ENCODE results near the gene RASGEF1B. TPM values are rescaled to one million over a fixed set of nuclear protein-coding genes. Genes with fewer than 3 reads are reported as not detected.

The RASGEF1B gene
- total RNA-seq, 1 donor from 2014 or later = 2.3 TPM

GRCh38 chr4:81426770-81427289 is 44.9 kb downstream of the RASGEF1B start:
- DNase-seq (ENCODE audit: low spot score) = no peak
- no peaks in the 10 kb centered on the region for H3K9me3 Mint-ChIP-seq (ENCODE audit: low read depth)
- peaks cover 9% of the 10 kb centered on the region for H3K36me3 Mint-ChIP-seq (ENCODE audit: low read depth)
- peaks cover 29% of the 10 kb centered on the region for H3K4me1 Mint-ChIP-seq (ENCODE audit: low read depth)
- no peak overlapping the region for H3K4me3 Mint-ChIP-seq (ENCODE audit: unreplicated experiment)
- TF ChIP-seq CTCF (IDR thresholded peaks at IDR 0.05) = no peak
- H3K27ac Mint-ChIP-seq (ENCODE audit: unreplicated experiment) = no peak overlapping the region
- no peaks in the 10 kb centered on the region for H3K27me3 Mint-ChIP-seq (ENCODE audit: low read depth)

- DNase-seq (ENCODE audit: low spot score) = no peak
- no peak overlapping the region for H3K27ac Mint-ChIP-seq (ENCODE audit: unreplicated experiment)
Measured at GRCh38 chr4:81424816-81425755, 46.6 kb downstream of the RASGEF1B start.

GRCh38 chr4:81424336-81424735 is 47.4 kb downstream of the RASGEF1B start:
- Mint-ChIP-seq H3K27me3 (ENCODE audit: low read depth) (no peaks in the 10 kb centered on the region), H3K27ac (ENCODE audit: unreplicated experiment) (no peak overlapping the region), H3K36me3 (ENCODE audit: low read depth) (peaks cover 3% of the 10 kb centered on the region), H3K4me3 (ENCODE audit: unreplicated experiment) (no peak overlapping the region), H3K9me3 (ENCODE audit: low read depth) (no peaks in the 10 kb centered on the region), H3K4me1 (ENCODE audit: low read depth) (peaks cover 29% of the 10 kb centered on the region)
- no peak for TF ChIP-seq CTCF (IDR thresholded peaks at IDR 0.05)
- DNase-seq (ENCODE audit: low spot score) = no peak

More at GRCh38 chr4:81424816-81425755, 46.6 kb downstream of the RASGEF1B start:
- Mint-ChIP-seq H3K36me3 (ENCODE audit: low read depth) (peaks cover 6% of the 10 kb centered on the region), H3K9me3 (ENCODE audit: low read depth) (no peaks in the 10 kb centered on the region), H3K4me1 (ENCODE audit: low read depth) (peaks cover 29% of the 10 kb centered on the region), H3K4me3 (ENCODE audit: unreplicated experiment) (no peak overlapping the region), H3K27me3 (ENCODE audit: low read depth) (no peaks in the 10 kb centered on the region)
- no peak for TF ChIP-seq CTCF (IDR thresholded peaks at IDR 0.05)

- no peak for TF ChIP-seq CTCF (IDR thresholded peaks at IDR 0.05)
- H3K4me1 Mint-ChIP-seq (ENCODE audit: low read depth) = peaks cover 22% of the 10 kb centered on the region
Measured at GRCh38 chr4:81422595-81422994, 49.1 kb downstream of the RASGEF1B start.

GRCh38 chr4:81421346-81422218 is 50.1 kb downstream of the RASGEF1B start:
- Mint-ChIP-seq H3K27me3 (ENCODE audit: low read depth) (no peaks in the 10 kb centered on the region), H3K4me3 (ENCODE audit: unreplicated experiment) (no peak overlapping the region), H3K9me3 (ENCODE audit: low read depth) (no peaks in the 10 kb centered on the region), H3K36me3 (ENCODE audit: low read depth) (no peaks in the 10 kb centered on the region), H3K4me1 (ENCODE audit: low read depth) (peaks cover 15% of the 10 kb centered on the region), H3K27ac (ENCODE audit: unreplicated experiment) (no peak overlapping the region)
- no peak for DNase-seq (ENCODE audit: low spot score)
- TF ChIP-seq CTCF (IDR thresholded peaks at IDR 0.05) = no peak

More at GRCh38 chr4:81422595-81422994, 49.1 kb downstream of the RASGEF1B start:
- H3K9me3 Mint-ChIP-seq (ENCODE audit: low read depth) = no peaks in the 10 kb centered on the region
- no peaks in the 10 kb centered on the region for H3K27me3 Mint-ChIP-seq (ENCODE audit: low read depth)
- H3K4me3 Mint-ChIP-seq (ENCODE audit: unreplicated experiment) = no peak overlapping the region
- no peak for DNase-seq (ENCODE audit: low spot score)
- H3K36me3 Mint-ChIP-seq (ENCODE audit: low read depth) = no peaks in the 10 kb centered on the region
- no peak overlapping the region for H3K27ac Mint-ChIP-seq (ENCODE audit: unreplicated experiment)

Data from chondrocyte (in vitro differentiated cells).